ENCODE data around the gene CLSTN1. TPM values are rescaled to one million over a fixed set of nuclear protein-coding genes. Genes with fewer than 3 reads are reported as not detected.

CLSTN1 gene
- total RNA-seq, 1 donor from 2014 or later, result 62.7 TPM

GRCh38 chr1:9850442-9851162 lies 26.8 kb upstream of the CLSTN1 start:
- no peak for DNase-seq

DNA sequence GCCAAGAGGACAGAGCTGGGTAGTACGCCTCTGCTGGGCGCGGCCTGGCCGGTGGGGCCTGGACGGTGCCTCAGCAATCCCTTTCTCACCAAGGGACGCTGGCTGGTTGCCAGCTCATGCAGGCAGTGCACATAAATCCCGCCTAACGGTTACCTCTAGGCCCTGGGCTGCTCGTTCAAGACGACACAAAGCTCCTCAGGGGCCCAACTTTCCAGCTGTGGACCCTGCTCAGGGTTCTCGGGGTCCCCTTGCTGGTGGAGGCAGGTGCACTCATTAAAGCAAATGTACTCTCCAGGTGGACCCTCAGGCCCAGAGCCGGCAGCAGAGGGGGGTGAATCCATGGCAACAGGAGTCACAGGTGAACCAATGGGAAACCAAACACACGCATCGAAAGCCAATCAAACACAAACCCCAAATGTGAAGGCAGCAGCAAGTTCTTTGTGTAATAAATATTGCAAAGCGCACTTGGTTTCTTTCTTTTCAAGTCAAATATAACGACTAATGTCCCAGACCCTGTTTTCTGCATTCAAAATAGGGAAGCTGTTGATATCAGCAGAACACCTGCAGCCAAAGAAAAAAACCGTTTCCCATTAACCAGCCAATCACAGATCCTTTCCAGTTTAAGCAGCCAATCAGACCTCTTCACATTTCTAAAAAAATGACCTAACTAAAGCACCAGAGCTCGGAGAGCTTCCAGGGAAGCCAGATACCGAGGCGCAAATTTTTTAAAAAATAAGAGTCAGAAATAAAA lies 26.1 kb upstream of the CLSTN1 start:
- no peak for DNase-seq

- no peak for DNase-seq
These were observed 24.3 kb upstream of the CLSTN1 start for GRCh38 chr1:9848022-9848421.

- no peak for DNase-seq
These were observed 23.5 kb upstream of the CLSTN1 start for GRCh38 chr1:9847269-9847668.

- DNase-seq, result no peak
These were observed 22.9 kb upstream of the CLSTN1 start for GRCh38 chr1:9846611-9847171.

DNA sequence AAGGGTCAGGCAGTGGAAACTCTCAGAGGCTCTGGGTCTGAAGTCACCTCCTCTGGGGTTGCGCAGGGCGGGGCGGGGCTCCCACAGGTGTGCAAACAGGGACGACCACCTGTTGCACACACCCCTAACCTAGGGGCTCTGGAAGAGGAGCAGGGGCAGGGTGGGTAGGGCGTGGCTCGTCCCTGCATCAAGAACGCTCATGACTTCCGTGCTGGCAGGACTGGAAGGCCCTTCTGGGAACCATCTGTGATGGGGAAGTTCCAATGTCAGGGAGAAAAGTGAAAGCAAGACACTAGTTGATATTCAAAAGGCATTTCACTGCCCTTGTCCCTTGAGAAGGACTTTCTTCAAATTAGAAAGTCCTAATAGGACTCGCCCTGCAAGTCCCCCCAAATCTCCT lies 22.1 kb upstream of the CLSTN1 start:
- DNase-seq, result no peak

DNA sequence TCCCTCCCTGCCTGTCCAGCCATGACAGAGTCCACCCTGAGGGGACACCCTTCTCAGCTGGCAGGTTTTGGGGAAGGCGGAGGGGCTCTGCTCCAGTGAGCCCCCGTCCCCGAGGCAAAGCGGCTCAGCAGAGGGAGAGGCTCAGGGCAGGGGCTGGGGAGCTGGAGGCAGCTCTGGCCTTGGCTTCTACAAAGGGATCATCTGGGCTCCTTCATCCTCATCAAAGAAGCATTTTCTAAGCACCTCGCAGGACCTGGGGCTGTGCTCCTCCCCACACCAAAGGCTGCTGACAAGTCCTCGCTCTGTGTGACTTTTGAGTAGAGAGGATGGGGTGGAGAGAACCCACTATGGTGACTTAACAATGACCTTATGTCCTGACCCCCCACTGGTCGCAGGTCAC lies 21.0 kb upstream of the CLSTN1 start:
- DNase-seq, result no peak

- DNase-seq, result no peak
These were observed 20.3 kb upstream of the CLSTN1 start for GRCh38 chr1:9844106-9844505.

DNA sequence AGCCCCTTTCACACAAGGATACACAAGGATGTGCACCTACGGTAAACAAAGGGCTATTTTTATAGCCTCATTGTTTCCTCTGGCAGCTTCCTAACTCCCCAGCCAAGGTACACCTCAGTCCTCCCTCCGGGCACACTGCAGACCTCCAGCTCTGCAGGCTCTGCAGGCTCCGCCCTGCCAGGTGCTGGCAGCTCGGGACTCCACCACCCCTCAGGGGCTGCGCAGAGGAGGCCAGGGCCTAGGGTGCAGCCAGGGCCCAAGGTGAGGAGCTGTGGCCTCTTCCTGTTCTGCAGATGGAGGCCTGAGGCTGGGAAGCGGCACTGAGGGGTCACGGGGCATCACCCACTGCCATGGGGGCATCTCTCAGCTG lies 19.8 kb upstream of the CLSTN1 start:
- no peak for DNase-seq

GRCh38 chr1:9842781-9843575 lies 19.2 kb upstream of the CLSTN1 start:
- no peak for DNase-seq

DNA sequence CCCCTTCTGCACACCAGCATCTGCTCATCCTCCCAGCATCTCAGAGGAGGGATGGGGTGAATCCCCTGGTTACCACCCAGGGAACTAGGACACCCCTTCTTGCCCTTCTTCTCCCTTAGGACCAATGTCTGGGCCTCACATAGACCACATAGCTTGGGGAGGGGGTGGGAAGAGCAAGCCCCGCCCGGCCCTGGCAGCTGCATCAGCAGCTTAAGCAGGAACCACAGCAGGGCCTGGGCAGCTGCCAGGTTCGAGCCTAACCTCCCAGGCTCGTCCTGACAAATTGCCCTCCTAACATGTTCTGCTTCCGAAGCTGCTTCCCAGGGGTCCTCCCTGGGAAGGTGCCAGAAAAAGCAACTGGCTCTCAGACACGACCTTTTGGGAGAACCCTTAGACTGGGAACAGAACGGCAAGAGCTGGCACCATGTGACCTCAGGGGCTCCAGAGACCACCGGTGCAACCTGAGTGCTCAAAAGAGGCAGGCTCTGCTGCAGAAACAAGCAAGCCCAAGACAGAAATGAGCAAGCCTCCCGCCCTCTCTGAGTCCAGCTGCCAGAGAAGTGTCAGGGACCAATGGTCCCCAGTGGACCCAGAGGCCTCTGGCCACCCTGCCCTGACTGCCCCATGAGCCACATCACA lies 18.4 kb upstream of the CLSTN1 start:
- DNase-seq, result no peak

GRCh38 chr1:9841460-9841859 lies 17.7 kb upstream of the CLSTN1 start:
- DNase-seq, result no peak

GRCh38 chr1:9840176-9840575 lies 16.4 kb upstream of the CLSTN1 start:
- DNase-seq, result no peak

DNA sequence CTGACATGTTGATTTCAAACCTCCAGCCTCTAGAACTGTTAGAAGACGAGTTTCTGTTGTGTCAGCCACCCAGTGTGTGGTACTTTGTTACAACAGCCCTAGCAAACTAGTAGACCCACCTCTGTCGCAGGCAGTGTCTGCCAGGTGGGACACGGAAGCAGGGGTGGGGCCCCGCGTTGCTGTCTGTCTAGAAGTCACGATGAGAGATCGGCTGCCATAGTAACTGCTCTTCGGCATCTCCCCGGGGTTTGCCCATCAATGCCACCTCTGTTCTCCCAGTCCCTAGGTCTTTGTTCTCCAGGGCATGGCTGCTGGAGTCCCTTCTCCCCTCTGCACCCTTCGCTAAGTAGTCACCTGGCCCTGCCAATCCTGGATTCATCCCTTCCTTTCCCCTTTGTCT lies 15.2 kb upstream of the CLSTN1 start:
- no peak for DNase-seq

GRCh38 chr1:9836632-9836960 lies 12.8 kb upstream of the CLSTN1 start:
- no peak for DNase-seq

DNA sequence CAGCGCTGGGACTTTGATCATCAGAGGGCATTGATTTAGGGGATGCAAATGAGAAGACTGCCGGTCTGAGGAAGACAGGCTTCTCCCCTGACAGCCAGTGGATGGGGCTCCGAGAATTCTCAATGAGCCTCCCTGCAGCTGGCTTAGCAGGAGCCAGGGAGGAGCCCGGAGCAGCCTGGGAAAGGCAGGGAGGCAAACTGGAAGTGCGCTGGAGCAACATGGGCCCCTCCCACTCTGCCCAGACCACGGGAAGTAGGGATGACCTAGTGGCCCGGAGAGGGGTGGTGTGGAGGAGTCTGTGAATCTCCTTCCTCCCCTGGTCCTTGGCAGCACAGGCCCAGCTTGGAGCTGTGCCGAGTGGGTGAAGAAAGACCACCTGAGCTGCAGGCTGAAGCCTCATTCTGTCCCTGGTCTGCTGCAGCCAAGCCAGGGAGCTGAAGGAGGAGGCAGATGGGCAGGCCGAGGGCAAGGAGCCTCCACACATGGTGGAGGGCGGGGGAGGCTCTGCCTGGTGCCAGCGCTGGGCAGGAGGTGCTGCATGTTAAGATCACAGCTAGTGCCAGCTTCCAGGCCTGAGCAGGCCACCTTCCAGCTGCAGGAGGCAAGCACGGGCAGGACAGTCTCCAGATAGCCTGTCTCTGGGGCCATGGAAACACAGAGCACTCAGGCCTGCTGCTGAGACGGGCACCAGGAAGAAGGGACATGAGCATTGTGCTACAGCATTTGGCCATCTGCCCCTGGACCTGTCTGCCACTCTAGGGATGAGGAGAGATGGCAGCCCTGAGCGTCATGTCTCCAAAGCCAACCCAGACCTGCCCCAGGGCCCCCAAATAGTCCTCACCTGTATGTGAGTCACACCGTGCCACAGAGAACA lies 12.2 kb upstream of the CLSTN1 start:
- peak; percentile 6 for DNase-seq

DNA sequence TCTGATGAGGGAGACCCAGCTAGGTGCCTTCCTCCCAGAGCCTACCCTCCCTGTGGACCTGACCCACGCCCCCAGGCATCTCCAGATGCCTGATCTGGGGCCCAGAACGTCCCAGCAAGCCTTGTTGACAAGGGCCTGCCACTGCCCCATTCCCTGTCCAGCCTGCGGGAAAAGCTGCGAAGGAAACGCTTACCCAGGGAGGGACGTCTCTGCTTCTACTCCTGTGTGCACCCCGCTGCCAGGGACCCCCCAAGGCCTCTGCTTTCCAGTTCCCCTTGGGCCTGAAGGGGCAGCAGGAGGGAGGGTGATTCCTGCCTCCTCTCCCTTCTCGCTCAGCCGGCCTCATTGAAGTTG lies 11.6 kb upstream of the CLSTN1 start:
- no peak for DNase-seq

DNA sequence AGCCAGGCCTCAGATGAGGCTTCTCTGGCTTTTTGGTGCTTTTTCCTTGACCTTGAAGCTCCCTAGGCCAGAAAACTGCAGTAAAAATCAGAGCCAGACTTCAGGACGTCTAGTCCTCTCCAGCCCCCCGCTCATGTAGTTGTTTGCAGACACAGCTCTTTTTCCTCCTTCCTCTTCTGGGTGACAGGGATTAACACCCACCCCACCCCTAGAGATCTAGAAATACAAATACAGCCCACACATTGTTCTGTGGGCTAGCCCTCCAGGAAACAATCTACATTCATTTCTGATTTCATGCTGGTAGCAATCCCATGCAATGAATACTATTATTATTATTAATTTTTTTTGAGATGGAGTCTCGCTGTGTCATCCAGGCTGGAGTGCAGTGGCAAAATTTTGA lies 9.9 kb upstream of the CLSTN1 start:
- no peak for DNase-seq

GRCh38 chr1:9827558-9828185 lies 3.9 kb upstream of the CLSTN1 start:
- DNase-seq, result no peak

DNA sequence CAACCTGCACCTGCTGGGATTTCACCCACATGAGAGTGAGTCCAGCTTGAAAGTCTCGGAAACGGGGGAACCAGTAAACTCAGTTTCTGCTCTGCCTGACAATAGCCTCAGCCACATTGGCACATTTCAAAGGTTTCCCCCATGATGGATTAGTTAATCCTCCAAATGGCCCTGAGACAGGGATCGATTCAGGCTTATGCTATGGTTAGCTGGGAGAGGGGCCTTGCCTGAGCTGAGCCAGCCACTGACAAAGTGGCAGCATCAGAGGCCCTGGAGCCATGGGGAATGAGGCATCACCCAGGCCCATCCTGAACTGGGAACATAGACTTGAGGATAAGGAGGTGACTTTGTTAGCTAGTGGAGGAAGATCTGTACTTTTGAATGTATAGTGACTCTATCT lies 2.9 kb upstream of the CLSTN1 start:
- no peak for DNase-seq

DNA sequence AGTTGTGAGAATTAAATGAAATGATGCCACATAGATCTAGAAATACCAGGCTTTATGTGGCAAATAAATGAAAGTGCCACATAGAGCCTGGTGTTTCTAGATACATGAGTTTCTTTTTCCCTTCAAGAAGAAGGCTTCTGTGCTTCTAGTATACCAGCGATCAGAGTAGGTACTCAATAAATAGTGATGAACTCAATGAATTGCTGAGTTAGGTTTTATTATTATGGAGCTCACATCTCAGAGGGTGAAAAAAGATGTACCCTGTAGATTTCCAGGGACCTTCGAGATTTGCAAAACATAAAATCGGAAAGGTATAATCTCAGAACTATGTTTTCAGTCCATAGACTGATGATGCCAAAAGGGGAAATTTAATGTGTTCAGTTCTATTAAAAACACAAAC lies 2.3 kb upstream of the CLSTN1 start:
- no peak for DNase-seq
